ENCODE measurements around the gene LIPJ.

Gene LIPJ, protein sequence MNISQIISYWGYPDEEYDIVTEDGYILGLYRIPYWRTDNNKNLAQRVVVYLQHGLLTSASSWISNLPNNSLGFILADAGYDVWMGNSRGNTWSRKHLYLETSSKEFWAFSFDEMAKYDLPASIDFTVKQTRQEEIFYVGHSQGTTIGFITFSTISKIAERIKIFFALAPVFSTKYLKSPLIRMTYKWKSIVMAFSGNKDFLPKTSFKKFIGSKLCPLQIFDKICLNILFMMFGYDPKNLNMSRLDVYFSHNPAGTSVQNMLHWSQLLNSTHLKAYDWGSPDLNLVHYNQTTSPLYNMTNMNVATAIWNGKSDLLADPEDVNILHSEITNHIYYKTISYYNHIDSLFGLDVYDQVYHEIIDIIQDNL

GRCh38 chr10:88586462-88586861 is at the start of gene LIPJ:
Gene LIPJ (plus strand): TSS chr10:88586762. CDS start chr10:88590688, 3,926 bp downstream.
- TF ChIP-seq, protein P1, sequence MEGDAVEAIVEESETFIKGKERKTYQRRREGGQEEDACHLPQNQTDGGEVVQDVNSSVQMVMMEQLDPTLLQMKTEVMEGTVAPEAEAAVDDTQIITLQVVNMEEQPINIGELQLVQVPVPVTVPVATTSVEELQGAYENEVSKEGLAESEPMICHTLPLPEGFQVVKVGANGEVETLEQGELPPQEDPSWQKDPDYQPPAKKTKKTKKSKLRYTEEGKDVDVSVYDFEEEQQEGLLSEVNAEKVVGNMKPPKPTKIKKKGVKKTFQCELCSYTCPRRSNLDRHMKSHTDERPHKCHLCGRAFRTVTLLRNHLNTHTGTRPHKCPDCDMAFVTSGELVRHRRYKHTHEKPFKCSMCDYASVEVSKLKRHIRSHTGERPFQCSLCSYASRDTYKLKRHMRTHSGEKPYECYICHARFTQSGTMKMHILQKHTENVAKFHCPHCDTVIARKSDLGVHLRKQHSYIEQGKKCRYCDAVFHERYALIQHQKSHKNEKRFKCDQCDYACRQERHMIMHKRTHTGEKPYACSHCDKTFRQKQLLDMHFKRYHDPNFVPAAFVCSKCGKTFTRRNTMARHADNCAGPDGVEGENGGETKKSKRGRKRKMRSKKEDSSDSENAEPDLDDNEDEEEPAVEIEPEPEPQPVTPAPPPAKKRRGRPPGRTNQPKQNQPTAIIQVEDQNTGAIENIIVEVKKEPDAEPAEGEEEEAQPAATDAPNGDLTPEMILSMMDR (conservative IDR thresholded peaks at IDR 0.05; ENCODE audit: control insufficient read depth, insufficient read depth, low read depth, low read length): no peak
- DNase-seq (ENCODE audit: low read depth): no peak
- no peak within 1 kb of the TSS for H3K4me3 ChIP-seq (ENCODE audit: control insufficient read depth, low read depth, low read length)

GRCh38 chr10:88537322-88537721 is 49.2 kb upstream of the LIPJ start:
- TF ChIP-seq, protein P1 (conservative IDR thresholded peaks at IDR 0.05; ENCODE audit: control insufficient read depth, insufficient read depth, low read depth, low read length): no peak
- H3K4me3 ChIP-seq (ENCODE audit: control insufficient read depth, low read depth, low read length): no peak overlapping the region
- no peak for DNase-seq (ENCODE audit: low read depth)

DNA sequence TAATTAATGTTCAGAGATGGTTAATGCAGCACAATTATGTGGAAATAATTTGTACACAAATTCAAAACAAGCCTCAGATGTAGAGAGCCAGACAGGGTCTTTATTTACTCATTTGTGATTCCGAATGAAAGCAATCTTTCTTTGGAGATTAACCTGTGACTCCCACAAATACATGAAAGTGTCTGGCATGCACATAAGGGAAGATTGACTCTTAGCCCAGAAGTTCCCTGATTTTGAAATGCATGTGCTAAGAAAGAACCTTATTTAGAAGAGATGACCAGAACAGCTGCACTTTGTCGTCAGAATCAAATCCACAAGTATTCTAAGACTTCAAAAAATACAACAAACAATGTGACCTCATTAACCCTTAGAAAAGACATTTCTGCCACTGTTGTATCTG is 48.5 kb upstream of the LIPJ start:
- H3K4me3 ChIP-seq (ENCODE audit: control insufficient read depth, low read depth, low read length): no peak overlapping the region
- peak; percentile 84 for DNase-seq (ENCODE audit: low read depth)
- TF ChIP-seq, protein P1 (conservative IDR thresholded peaks at IDR 0.05; ENCODE audit: control insufficient read depth, insufficient read depth, low read depth, low read length): no peak

DNA sequence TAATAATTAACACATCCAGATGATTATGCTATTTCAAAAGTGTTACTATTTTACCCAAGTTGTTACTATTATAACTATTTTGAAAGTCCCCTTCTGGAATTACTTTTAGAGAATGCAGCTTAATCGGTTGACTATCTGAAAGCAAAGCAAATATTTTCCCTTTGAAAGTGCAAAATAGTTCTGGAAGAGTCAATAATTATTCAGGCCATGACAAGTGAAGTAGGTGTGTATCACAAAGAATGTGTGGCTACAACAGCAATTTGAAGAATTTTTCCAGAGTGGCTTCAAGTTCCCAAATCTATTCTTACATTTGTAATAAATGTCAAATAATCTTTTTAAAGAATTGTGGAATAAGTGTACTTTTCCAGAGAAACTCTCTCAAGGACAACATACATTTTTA is 46.2 kb upstream of the LIPJ start:
- H3K4me3 ChIP-seq (ENCODE audit: control insufficient read depth, low read depth, low read length): no peak overlapping the region
- no peak for DNase-seq (ENCODE audit: low read depth)
- TF ChIP-seq, protein P1 (conservative IDR thresholded peaks at IDR 0.05; ENCODE audit: control insufficient read depth, insufficient read depth, low read depth, low read length): no peak

GRCh38 chr10:88541116-88541626 is 45.4 kb upstream of the LIPJ start:
- TF ChIP-seq, protein P1 (conservative IDR thresholded peaks at IDR 0.05; ENCODE audit: control insufficient read depth, insufficient read depth, low read depth, low read length): no peak
- no peak overlapping the region for H3K4me3 ChIP-seq (ENCODE audit: control insufficient read depth, low read depth, low read length)

GRCh38 chr10:88542522-88542921 is 44.0 kb upstream of the LIPJ start:
- no peak overlapping the region for H3K4me3 ChIP-seq (ENCODE audit: control insufficient read depth, low read depth, low read length)
- TF ChIP-seq, protein P1 (conservative IDR thresholded peaks at IDR 0.05; ENCODE audit: control insufficient read depth, insufficient read depth, low read depth, low read length): no peak
- DNase-seq (ENCODE audit: low read depth): no peak

More at GRCh38 chr10:88541116-88541626, 45.4 kb upstream of the LIPJ start:
- DNase-seq (ENCODE audit: low read depth): peak; percentile 84

All from fibroblast of mammary gland (primary cell).